Measurements from ENCODE around the gene GPR137B.
"Not testable (repeated sequence)": the region's sequence is repeated elsewhere in the genome, so short reads cannot be mapped to it uniquely, and the experiment has no call there.

Gene GPR137B

GRCh38 chr1:236143104-236143948 is 987 bp downstream of the GPR137B start:
- DNase-seq = peak in 9 of 56 donors; percentile 9 to 53 (median 32)

GRCh38 chr1:236144033-236144432 is 1.7 kb downstream of the GPR137B start:
- no peak for DNase-seq

GRCh38 chr1:236144446-236145150 is 2.3 kb downstream of the GPR137B start:
- peak in 11 of 56 donors; percentile 12 to 41 (median 21) for DNase-seq

GRCh38 chr1:236147068-236147467 is 4.7 kb downstream of the GPR137B start:
- peak in 2 of 56 donors; percentile 7 to 18 for DNase-seq

GRCh38 chr1:236147521-236148469 is 5.5 kb downstream of the GPR137B start:
- DNase-seq = no peak

GRCh38 chr1:236148470-236148845 is 6.1 kb downstream of the GPR137B start:
- DNase-seq = peak in 1 of 56 donors; percentile 43

GRCh38 chr1:236149003-236149595 is 6.8 kb downstream of the GPR137B start:
- DNase-seq = no peak

- DNase-seq = peak in 2 of 56 donors; percentile 13 to 19
Observed at GRCh38 chr1:236149696-236150228, 7.4 kb downstream of the GPR137B start.

GRCh38 chr1:236150311-236150955 is 8.1 kb downstream of the GPR137B start:
- no peak for DNase-seq

- DNase-seq = no peak
Observed at GRCh38 chr1:236150986-236151385, 8.6 kb downstream of the GPR137B start.

- DNase-seq = no peak
Observed at GRCh38 chr1:236151739-236152424, 9.5 kb downstream of the GPR137B start.

- no peak for DNase-seq
Observed at GRCh38 chr1:236154126-236154525, 11.8 kb downstream of the GPR137B start.

GRCh38 chr1:236154671-236155398 is 12.5 kb downstream of the GPR137B start:
- no peak for DNase-seq

GRCh38 chr1:236155399-236155767 is 13.0 kb downstream of the GPR137B start:
- no peak for DNase-seq

- DNase-seq = no peak
Observed at GRCh38 chr1:236155841-236156503, 13.6 kb downstream of the GPR137B start.

GRCh38 chr1:236156512-236157208 is 14.3 kb downstream of the GPR137B start:
- peak in 6 of 56 donors; percentile 17 to 28 (median 22) for DNase-seq

GRCh38 chr1:236158072-236158471 is 15.7 kb downstream of the GPR137B start:
- DNase-seq = not testable (repeated sequence)

- DNase-seq = no peak
Observed at GRCh38 chr1:236158719-236159118, 16.4 kb downstream of the GPR137B start.

All from amygdala (tissue), 56 donors.